ENCODE results near the gene LARGE1. TPM values are rescaled to one million over a fixed set of nuclear protein-coding genes. Genes with fewer than 3 reads are reported as not detected.
A peak's percentile ranks its signal among the peaks of the same experiment; 100 is the strongest.

The LARGE1 gene
- total RNA-seq, 4 donors from 2014 or later: 78.1 to 156 (median 104) TPM

DNA sequence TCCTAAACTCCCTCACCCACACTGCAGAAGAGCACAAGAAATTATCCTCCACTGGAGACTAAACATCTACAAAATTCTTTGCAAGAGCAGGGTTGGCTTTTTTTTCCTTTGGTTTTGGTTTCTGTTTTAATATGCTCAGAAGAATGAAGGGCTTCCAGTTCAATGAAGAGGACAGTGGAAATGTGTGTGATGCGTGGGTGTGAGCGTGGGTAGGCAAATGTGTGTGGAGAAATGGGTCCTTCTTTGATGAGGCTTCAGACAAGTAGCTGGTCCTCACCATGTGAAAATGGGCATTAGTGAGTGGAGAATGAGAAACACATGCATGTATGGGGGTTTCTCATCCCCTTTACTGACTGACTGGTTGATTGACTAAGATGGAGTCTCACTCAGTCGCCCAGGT lies 598.8 kb downstream of the LARGE1 start:
- no peak overlapping the region for H3K4me3 ChIP-seq
- DNase-seq: no peak
- H3K36me3 ChIP-seq: no peaks in the 10 kb centered on the region
- TF ChIP-seq POLR2A (IDR thresholded peaks at IDR 0.05): no peak
- TF ChIP-seq, protein P1, sequence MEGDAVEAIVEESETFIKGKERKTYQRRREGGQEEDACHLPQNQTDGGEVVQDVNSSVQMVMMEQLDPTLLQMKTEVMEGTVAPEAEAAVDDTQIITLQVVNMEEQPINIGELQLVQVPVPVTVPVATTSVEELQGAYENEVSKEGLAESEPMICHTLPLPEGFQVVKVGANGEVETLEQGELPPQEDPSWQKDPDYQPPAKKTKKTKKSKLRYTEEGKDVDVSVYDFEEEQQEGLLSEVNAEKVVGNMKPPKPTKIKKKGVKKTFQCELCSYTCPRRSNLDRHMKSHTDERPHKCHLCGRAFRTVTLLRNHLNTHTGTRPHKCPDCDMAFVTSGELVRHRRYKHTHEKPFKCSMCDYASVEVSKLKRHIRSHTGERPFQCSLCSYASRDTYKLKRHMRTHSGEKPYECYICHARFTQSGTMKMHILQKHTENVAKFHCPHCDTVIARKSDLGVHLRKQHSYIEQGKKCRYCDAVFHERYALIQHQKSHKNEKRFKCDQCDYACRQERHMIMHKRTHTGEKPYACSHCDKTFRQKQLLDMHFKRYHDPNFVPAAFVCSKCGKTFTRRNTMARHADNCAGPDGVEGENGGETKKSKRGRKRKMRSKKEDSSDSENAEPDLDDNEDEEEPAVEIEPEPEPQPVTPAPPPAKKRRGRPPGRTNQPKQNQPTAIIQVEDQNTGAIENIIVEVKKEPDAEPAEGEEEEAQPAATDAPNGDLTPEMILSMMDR (IDR thresholded peaks at IDR 0.05): no peak
- H3K4me1 ChIP-seq: peaks cover 0 to 4% (median 0%) of the 10 kb centered on the region in 4 donors
- no peaks in the 10 kb centered on the region for H3K27me3 ChIP-seq
- no peaks in the 10 kb centered on the region for H3K9me3 ChIP-seq
- no peak overlapping the region for H3K27ac ChIP-seq

DNA sequence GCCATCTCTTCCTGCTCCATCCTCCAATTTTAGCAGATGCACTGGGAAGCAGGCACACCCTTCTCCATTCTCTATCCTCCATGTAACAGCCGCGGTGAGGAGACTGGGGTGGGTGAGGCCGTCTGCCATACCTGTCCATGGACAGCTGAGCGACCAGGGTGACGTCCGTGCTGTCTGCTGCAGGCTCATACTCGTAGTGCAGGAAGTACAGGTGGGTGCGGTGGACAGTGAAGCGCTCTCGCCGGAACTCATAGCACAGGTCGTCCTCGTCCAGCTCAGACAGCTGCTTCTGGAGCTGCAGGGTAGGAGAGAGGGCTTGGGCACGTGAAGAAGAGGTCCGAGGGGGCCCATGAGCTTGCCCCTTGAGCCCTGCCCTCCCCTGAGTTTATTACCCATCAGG lies 604.3 kb downstream of the LARGE1 start:
- Histone ChIP-seq H3K27ac (no peak overlapping the region), H3K27me3 (no peaks in the 10 kb centered on the region), H3K4me3 (no peak overlapping the region), H3K4me1 (no peaks in the 10 kb centered on the region), H3K36me3 (peaks cover 0 to 23% (median 0%) of the 10 kb centered on the region in 3 donors), H3K9me3 (no peaks in the 10 kb centered on the region)
- TF ChIP-seq, protein P1 (IDR thresholded peaks at IDR 0.05): no peak
- no peak for TF ChIP-seq POLR2A (IDR thresholded peaks at IDR 0.05)
- DNase-seq: peak in 2 of 3 donors; percentile 44 to 59

DNA sequence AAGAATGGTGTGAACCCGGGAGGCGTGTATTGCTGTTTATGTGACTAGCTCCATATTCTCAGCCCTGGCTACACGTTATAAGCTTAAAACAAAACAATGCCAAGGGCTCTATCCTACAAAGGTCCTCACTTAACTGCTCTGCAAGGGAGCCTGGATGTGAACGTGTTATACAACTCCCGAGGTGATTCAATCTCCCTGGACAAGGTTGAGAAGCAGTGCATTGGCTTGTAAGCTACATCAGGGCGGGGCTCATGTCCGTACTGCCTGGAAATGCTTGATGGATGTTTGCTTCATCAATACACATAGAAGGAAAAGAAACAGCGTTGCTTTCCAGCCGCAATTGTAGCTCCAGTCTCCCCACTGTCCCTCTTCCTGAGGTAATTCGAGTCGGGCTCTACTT lies 605.2 kb downstream of the LARGE1 start:
- Histone ChIP-seq H3K9me3 (no peaks in the 10 kb centered on the region), H3K4me1 (no peaks in the 10 kb centered on the region), H3K4me3 (no peak overlapping the region), H3K36me3 (peaks cover 0 to 23% (median 0%) of the 10 kb centered on the region in 3 donors), H3K27ac (no peak overlapping the region), H3K27me3 (no peaks in the 10 kb centered on the region)
- DNase-seq: no peak
- no peak for TF ChIP-seq POLR2A (IDR thresholded peaks at IDR 0.05)
- TF ChIP-seq, protein P1 (IDR thresholded peaks at IDR 0.05): no peak

DNA sequence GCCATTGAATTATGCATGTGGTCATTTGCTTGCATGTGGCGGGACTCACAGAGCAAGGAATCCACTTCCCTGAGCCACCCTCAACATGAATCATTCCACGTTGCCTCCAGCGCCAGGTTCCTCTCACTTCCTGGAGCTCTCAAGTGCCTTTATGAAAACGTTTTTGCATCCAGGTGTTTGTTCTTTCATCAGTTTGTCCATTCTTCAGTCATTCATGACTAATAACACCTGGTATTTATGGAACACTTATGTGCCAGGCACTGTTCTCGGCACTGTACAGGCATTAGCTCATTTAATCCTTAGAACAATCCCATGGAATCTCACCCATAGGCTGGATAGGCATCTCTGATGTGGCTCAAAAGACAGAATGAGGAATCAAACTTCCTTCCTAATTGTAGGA lies 606.0 kb downstream of the LARGE1 start:
- Histone ChIP-seq H3K27me3 (no peaks in the 10 kb centered on the region), H3K4me3 (no peak overlapping the region), H3K36me3 (peaks cover 0 to 23% (median 0%) of the 10 kb centered on the region in 3 donors), H3K27ac (no peak overlapping the region), H3K4me1 (no peaks in the 10 kb centered on the region), H3K9me3 (no peaks in the 10 kb centered on the region)
- no peak for TF ChIP-seq POLR2A (IDR thresholded peaks at IDR 0.05)
- TF ChIP-seq, protein P1 (IDR thresholded peaks at IDR 0.05): no peak
- no peak for DNase-seq

DNA sequence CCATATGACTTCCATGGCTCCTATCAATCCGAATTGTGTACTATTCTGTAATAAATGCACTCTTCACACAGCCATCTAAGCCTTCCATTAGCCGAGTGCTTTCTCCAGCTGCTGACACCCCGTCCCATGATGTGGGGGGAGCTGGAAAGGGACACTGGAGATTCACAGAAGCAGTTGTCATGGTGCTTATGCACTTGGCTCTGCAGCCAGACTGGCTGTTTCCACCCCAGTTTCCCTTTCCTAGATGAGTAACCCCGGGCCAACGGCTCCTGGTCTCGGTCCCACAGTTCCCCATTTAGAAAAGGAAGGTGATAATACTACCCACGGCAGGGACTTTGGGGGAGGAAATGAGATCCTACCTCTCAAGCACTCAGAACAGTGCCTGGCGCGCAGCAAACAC lies 617.2 kb downstream of the LARGE1 start:
- Histone ChIP-seq H3K9me3 (no peaks in the 10 kb centered on the region), H3K4me1 (no peaks in the 10 kb centered on the region), H3K4me3 (no peak overlapping the region), H3K27ac (no peak overlapping the region), H3K36me3 (no peaks in the 10 kb centered on the region), H3K27me3 (no peaks in the 10 kb centered on the region)
- no peak for DNase-seq
- TF ChIP-seq, protein P1 (IDR thresholded peaks at IDR 0.05): no peak
- TF ChIP-seq POLR2A (IDR thresholded peaks at IDR 0.05): no peak

DNA sequence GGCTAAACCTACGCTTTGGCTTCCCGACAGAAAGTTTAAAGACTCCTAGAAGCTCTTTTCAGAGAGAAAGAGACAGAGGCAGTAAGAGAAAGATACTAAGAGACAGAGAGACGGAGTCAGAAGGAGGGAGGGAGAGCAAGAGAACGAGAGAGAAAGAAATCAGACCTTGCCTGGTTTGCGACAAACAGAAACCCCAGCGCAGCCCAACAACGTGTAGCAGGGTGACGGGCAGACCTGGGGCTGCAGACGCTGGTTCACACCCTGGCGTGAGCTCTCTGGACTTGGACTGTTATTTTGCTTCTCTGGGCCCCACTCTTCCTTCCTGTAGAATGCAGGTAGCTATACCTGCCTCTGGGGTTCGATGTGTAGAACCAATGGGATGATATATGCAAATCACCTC lies 617.7 kb downstream of the LARGE1 start:
- TF ChIP-seq, protein P1 (IDR thresholded peaks at IDR 0.05): no peak
- TF ChIP-seq POLR2A (IDR thresholded peaks at IDR 0.05): no peak
- Histone ChIP-seq H3K4me1 (no peaks in the 10 kb centered on the region), H3K27ac (no peak overlapping the region), H3K4me3 (no peak overlapping the region), H3K36me3 (no peaks in the 10 kb centered on the region), H3K9me3 (no peaks in the 10 kb centered on the region), H3K27me3 (no peaks in the 10 kb centered on the region)
- no peak for DNase-seq

All from Peyer's patch (tissue), 4 donors.